Ascending aorta (tissue), 2 donors: ENCODE data around the gene EFNB3. TPM values are rescaled to one million over a fixed set of nuclear protein-coding genes. Genes with fewer than 3 reads are reported as not detected.

Source experiments
- DNase-seq, 2 donors: peaks; one replicate each; pipeline ENCODE4 v3.0.0-alpha.2; 2019; ENCODE audit warnings: low spot score in 2 of 2
- H3K27ac ChIP-seq, 2 donors: fragments of 200-600 bp; sonication (generic); one replicate each; pipeline ENCODE4 v1.5.1; 2016 to 2017; ENCODE audit warnings: mild to moderate bottlenecking in 1 of 2
- H3K27me3 ChIP-seq: fragments of 200-600 bp; sonication (generic); one replicate; pipeline ENCODE4 v1.5.1; 2017
- H3K36me3 ChIP-seq, 2 donors: fragments of 200-600 bp; sonication (generic); one replicate each; pipeline ENCODE4 v1.5.1; 2016
- H3K4me1 ChIP-seq, 2 donors: fragments of 200-600 bp; sonication (generic); one replicate each; pipeline ENCODE4 v1.5.1; 2016 to 2017; ENCODE audit warnings: mild to moderate bottlenecking in 1 of 2
- H3K4me3 ChIP-seq, 2 donors: fragments of 200-600 bp; sonication (generic); one replicate each; pipeline ENCODE4 v1.5.1; 2016 to 2017; ENCODE audit warnings: mild to moderate bottlenecking in 1 of 2
- H3K9me3 ChIP-seq, 2 donors: fragments of 200-600 bp; sonication (generic); one replicate each; pipeline ENCODE4 v1.5.1; 2016
- CTCF ChIP-seq, 3 experiments: fragments of 200-600 bp in 2 of 3; fragments of 450-650 bp in 1 of 3; sonication (generic) in 2 of 3; IDR thresholded peaks; one replicate each; pipeline ENCODE4 v1.5.1; 2016 to 2019; ENCODE audit warnings: antibody characterized with exemption in 3 of 3, mild to moderate bottlenecking in 1 of 3, moderate library complexity in 1 of 3
- intact Hi-C: fragments of 100-400 bp; cut with DNase I; formaldehyde crosslinking; loops from one replicate; pipeline ENCODE4 v1.15.1; 2023
- total RNA-seq: library from RNA; depleted of rRNA; stranded (reverse); fragments of >200 nt; gene quantifications from one replicate; pipeline ENCODE4 v1.1.0, GENCODE V29; 2016

EFNB3 gene
- total RNA-seq, 1 donor from 2014 or later = not detected

GRCh38 chr17:7713782-7714181 is 8.8 kb downstream of the EFNB3 start:
- TF ChIP-seq CTCF (IDR thresholded peaks at IDR 0.05) = no peak
- Histone ChIP-seq H3K4me3 (no peak overlapping the region), H3K27ac (no peak overlapping the region), H3K27me3 (no peaks in the 10 kb centered on the region), H3K4me1 (peaks cover 0 to 18% of the 10 kb centered on the region in 2 donors), H3K36me3 (no peaks in the 10 kb centered on the region), H3K9me3 (no peaks in the 10 kb centered on the region)
- no peak for DNase-seq
- intact Hi-C loops = no loop called here

GRCh38 chr17:7714721-7715594 is 10.0 kb downstream of the EFNB3 start:
- H3K4me3 ChIP-seq = no peak overlapping the region
- peaks cover 0 to 18% of the 10 kb centered on the region in 2 donors for H3K4me1 ChIP-seq
- H3K36me3 ChIP-seq = no peaks in the 10 kb centered on the region
- no peaks in the 10 kb centered on the region for H3K27me3 ChIP-seq
- intact Hi-C loops = no loop called here
- H3K27ac ChIP-seq = no peak overlapping the region
- TF ChIP-seq CTCF (IDR thresholded peaks at IDR 0.05) = no peak
- no peaks in the 10 kb centered on the region for H3K9me3 ChIP-seq
- no peak for DNase-seq

GRCh38 chr17:7715936-7716886 is 11.2 kb downstream of the EFNB3 start:
- intact Hi-C loops = no loop called here
- TF ChIP-seq CTCF (IDR thresholded peaks at IDR 0.05) = no peak
- no peaks in the 10 kb centered on the region for H3K27me3 ChIP-seq
- no peaks in the 10 kb centered on the region for H3K36me3 ChIP-seq
- H3K4me3 ChIP-seq = peak overlapping the region; percentile 69 to 73
- no peak overlapping the region for H3K27ac ChIP-seq
- peaks cover 0 to 18% of the 10 kb centered on the region in 2 donors for H3K4me1 ChIP-seq
- H3K9me3 ChIP-seq = no peaks in the 10 kb centered on the region
- DNase-seq = no peak

GRCh38 chr17:7716901-7717755 is 12.1 kb downstream of the EFNB3 start, which contains the start of gene DNAH2:
Gene DNAH2 (plus strand): TSS chr17:7717744. CDS start chr17:7719735, 1,991 bp downstream.
- Histone ChIP-seq H3K36me3 (no peaks in the 10 kb centered on the region), H3K4me1 (peaks cover 0 to 18% of the 10 kb centered on the region in 2 donors), H3K27ac (no peak within 1 kb of the TSS), H3K27me3 (no peaks in the 10 kb centered on the region), H3K4me3 (peak within 1 kb of the TSS; percentile 69 to 73), H3K9me3 (no peaks in the 10 kb centered on the region)
- DNase-seq = peak; percentile 28 to 86
- intact Hi-C loops = loop anchor here (1.0 kb wide), 1 partner anchor 29 kb away; the partner anchor contains the start of gene WRAP53
- peak in 2 of 3 experiments; percentile 7 to 52 for TF ChIP-seq CTCF (IDR thresholded peaks at IDR 0.05)
